Lung (tissue), 12 donors: ENCODE data around the gene ELP5. TPM values are rescaled to one million over a fixed set of nuclear protein-coding genes. Genes with fewer than 3 reads are reported as not detected.

ENCODE experiments used
- ATAC-seq: fragments of 200-7000 bp; cut with Tn5 transposase; one replicate; pipeline ENCODE4 v1.9.1; 2020; ENCODE audit warnings: moderate number of reproducible peaks; ENCODE audit not compliant: insufficient read depth, low FRiP score
- DNase-seq, 3 donors: peaks; one replicate each; pipeline ENCODE4 v3.0.0-alpha.2; 2013 to 2017
- H3K27ac ChIP-seq, 2 donors: one replicate each; pipeline ENCODE4 v1.5.1; 2013; ENCODE audit warnings: mild to moderate bottlenecking in 2 of 2, moderate library complexity in 2 of 2, control low read depth in 1 of 2, inconsistent platforms in 1 of 2, low read depth in 1 of 2, low read length in 1 of 2
- H3K27me3 ChIP-seq, 3 donors: one replicate each; pipeline ENCODE4 v1.5.1; 2013; ENCODE audit warnings: low read length in 2 of 3; ENCODE audit not compliant: control insufficient read depth in 3 of 3, insufficient read depth in 3 of 3
- H3K36me3 ChIP-seq, 4 donors: one replicate each; pipeline ENCODE4 v1.5.1; 2013; ENCODE audit warnings: low read length in 4 of 4, mild to moderate bottlenecking in 1 of 4, moderate library complexity in 1 of 4; ENCODE audit not compliant: control insufficient read depth in 4 of 4, insufficient read depth in 4 of 4
- H3K4me1 ChIP-seq, 5 donors: one replicate each; pipeline ENCODE4 v1.5.1; 2013; ENCODE audit warnings: low read length in 5 of 5, mild to moderate bottlenecking in 2 of 5, moderate library complexity in 1 of 5; ENCODE audit not compliant: control insufficient read depth in 5 of 5, insufficient read depth in 5 of 5
- H3K4me3 ChIP-seq: one replicate; pipeline ENCODE4 v1.5.1; 2013; ENCODE audit warnings: mild to moderate bottlenecking, control low read depth, moderate library complexity
- H3K9ac ChIP-seq, 2 donors: one replicate each; pipeline ENCODE4 v1.5.1; 2013; ENCODE audit warnings: low read length in 2 of 2, control low read depth in 1 of 2; ENCODE audit not compliant: insufficient read depth in 1 of 2
- H3K9me3 ChIP-seq, 4 donors: one replicate each; pipeline ENCODE4 v1.5.1; 2013; ENCODE audit warnings: low read length in 3 of 4, mild to moderate bottlenecking in 1 of 4, moderate library complexity in 1 of 4; ENCODE audit not compliant: control insufficient read depth in 4 of 4, insufficient read depth in 3 of 4
- WGBS, 2 donors: extraction: QIAGEN DNeasy Blood & Tissue Kit; methylation state at CpG; one replicate each; pipeline ENCODE4 v1.1.7; 2013; 5-methylcytosine and 5-hydroxymethylcytosine counted together
- polyA plus RNA-seq, 2 donors: library from polyadenylated mRNA; stranded (reverse); fragments of 200-250 nt; gene quantifications; one replicate each; pipeline ENCODE4 v1.2.1, GENCODE V29; 2013
- total RNA-seq, 2 donors: library from RNA; depleted of rRNA in 1 of 2; stranded (reverse); fragments of >200 nt in 1 of 2; gene quantifications; one replicate each; pipeline ENCODE4 v1.2.1, GENCODE V29; 2014 to 2021
- TF ChIP-seq, protein P1 (sequence below): IDR thresholded peaks from 2 replicates; pipeline ENCODE4 v1.5.1; 2012; ENCODE audit warnings: mild to moderate bottlenecking; ENCODE audit errors: control extremely low read depth, extremely low read depth
- donor health status: control.
- donor health status: control.
- donor health status: Bipolar disorder and iron deficiency.
- donor health status: healthy.
- donor health status: DM: yes; HTN: yes; CAD: no.

Gene ELP5
- total and polyA plus RNA-seq, 4 donors, result 19.8 to 63.2 (median 36.6) TPM

DNA sequence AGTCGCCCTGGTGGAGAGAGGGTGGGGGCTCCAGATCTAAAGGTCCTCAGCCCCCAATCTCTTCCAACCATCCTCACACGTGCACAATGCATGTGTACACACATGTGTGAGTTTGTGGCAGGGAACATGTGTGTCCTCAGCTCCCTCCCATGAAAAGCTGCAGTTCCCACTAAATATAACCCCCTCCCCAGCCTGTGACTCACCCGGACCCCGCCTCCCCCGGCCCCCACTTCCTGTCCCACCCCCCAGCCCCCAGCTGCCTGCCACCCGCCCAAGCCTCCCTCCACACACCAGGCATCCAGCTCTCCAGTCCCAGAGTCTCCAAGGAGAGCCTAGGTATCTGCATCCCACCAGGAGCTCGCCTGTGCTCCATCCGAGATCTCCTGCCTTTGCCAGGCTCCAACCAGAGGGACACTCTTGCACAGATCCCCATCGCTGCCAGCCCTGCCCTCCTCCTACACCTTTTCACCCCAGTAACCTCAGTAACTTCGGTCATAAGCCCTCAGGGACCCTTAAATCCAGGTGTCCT lies 36.3 kb upstream of the ELP5 start:
- 19 to 21% methylated on average over 9 to 10 of the region's 10 CpGs for WGBS, 2 donors
- H3K4me1 ChIP-seq, result peaks cover 6 to 63% (median 20%) of the 10 kb centered on the region in 5 donors
- ATAC-seq (no peak), DNase-seq (peak; percentile 44 to 55 (median 53))
- H3K9ac ChIP-seq, result peak overlapping the region in 1 of 2 donors; percentile 0
- H3K27ac ChIP-seq, result peak overlapping the region in 1 of 2 donors; percentile 71
- TF ChIP-seq, protein P1, sequence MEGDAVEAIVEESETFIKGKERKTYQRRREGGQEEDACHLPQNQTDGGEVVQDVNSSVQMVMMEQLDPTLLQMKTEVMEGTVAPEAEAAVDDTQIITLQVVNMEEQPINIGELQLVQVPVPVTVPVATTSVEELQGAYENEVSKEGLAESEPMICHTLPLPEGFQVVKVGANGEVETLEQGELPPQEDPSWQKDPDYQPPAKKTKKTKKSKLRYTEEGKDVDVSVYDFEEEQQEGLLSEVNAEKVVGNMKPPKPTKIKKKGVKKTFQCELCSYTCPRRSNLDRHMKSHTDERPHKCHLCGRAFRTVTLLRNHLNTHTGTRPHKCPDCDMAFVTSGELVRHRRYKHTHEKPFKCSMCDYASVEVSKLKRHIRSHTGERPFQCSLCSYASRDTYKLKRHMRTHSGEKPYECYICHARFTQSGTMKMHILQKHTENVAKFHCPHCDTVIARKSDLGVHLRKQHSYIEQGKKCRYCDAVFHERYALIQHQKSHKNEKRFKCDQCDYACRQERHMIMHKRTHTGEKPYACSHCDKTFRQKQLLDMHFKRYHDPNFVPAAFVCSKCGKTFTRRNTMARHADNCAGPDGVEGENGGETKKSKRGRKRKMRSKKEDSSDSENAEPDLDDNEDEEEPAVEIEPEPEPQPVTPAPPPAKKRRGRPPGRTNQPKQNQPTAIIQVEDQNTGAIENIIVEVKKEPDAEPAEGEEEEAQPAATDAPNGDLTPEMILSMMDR, result no peak
- no peaks in the 10 kb centered on the region for H3K9me3 ChIP-seq
- no peaks in the 10 kb centered on the region for H3K27me3 ChIP-seq
- no peaks in the 10 kb centered on the region for H3K36me3 ChIP-seq
- H3K4me3 ChIP-seq, result no peak overlapping the region

DNA sequence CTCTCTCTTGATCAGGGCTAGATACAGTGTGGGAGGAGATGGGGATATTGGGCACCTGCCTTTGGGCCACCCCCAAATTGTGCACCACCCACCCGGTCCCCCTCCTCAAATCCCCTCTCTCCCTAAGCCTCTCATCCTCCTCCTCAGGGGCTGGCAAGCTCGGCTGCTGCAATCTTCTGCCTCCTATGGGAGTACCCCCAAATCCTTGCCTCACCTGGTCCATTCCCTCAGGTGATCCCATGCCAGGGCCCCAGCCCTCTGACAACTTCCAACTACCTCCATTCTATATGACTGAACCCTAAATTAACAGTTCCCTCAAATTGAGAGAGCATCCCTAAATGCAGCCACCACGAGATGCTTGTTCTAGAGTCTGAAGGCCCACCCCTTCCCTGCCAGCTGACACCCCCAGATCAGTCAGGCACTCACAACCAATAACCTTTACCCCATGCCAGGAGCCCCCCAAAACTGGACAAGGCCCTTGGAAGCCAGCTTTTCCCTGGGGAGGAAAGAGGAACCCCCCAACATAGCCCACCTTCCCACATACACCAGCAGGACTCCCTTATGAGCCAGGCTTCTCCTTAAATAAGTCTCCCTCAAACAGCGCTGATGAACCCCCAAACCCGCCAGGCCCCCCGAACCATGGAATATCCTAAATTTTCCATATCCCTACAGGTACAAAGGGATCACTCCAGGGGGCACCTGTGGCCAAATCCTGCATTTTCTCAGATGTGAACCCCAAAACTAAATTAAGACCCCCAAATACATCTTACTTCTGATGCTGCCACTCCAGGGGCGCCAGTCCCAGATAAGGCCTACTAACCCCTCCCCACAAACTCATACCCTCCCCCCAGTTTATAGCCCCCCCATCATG lies 35.5 kb upstream of the ELP5 start:
- DNase-seq, result peak in 1 of 3 donors; percentile 19
- ATAC-seq, result no peak
- Histone ChIP-seq H3K9me3 (no peaks in the 10 kb centered on the region), H3K27me3 (no peaks in the 10 kb centered on the region), H3K27ac (no peak overlapping the region), H3K4me3 (no peak overlapping the region), H3K4me1 (peaks cover 6 to 69% (median 24%) of the 10 kb centered on the region in 5 donors), H3K9ac (peak overlapping the region in 1 of 2 donors; percentile 60), H3K36me3 (peaks cover 0 to 3% (median 2%) of the 10 kb centered on the region in 4 donors)
- TF ChIP-seq, protein P1, result no peak
- WGBS, 2 donors, result 23% methylated on average over 7 of the region's 7 CpGs

- Histone ChIP-seq H3K4me3 (no peak overlapping the region), H3K9ac (peak overlapping the region in 1 of 2 donors; percentile 94), H3K36me3 (peaks cover 0 to 10% (median 5%) of the 10 kb centered on the region in 4 donors), H3K27ac (peak overlapping the region in 1 of 2 donors; percentile 20), H3K4me1 (peaks cover 6 to 63% (median 24%) of the 10 kb centered on the region in 5 donors), H3K27me3 (no peaks in the 10 kb centered on the region), H3K9me3 (no peaks in the 10 kb centered on the region)
- TF ChIP-seq, protein P1, result no peak
- DNase-seq (peak; percentile 87 to 95 (median 90)), ATAC-seq (no peak)
- 0 to 3% methylated on average over 26 to 32 of the region's 32 CpGs for WGBS, 2 donors
These were observed 34.7 kb upstream of the ELP5 start for GRCh38 chr17:7217113-7217987.
